CD14-positive monocyte (primary cell): ENCODE results near the gene C3orf20. TPM values are rescaled to one million over a fixed set of nuclear protein-coding genes. Genes with fewer than 3 reads are reported as not detected.

Source experiments
- DNase-seq, 3 donors: peaks; one replicate each; pipeline ENCODE4 v3.0.0-alpha.2; 2011 to 2022
- H2AFZ ChIP-seq: 2 replicates; pipeline ENCODE4 v1.6.0; 2012; ENCODE audit warnings: mild to moderate bottlenecking, low read depth, low read length, inconsistent platforms; ENCODE audit not compliant: insufficient read depth, poor library complexity, severe bottlenecking
- H3K27ac ChIP-seq, 2 donors: 1 replicate in 1 of 2; 2 replicates in 1 of 2; pipeline ENCODE4 v1.5.1; 2012 to 2013; ENCODE audit warnings: low read length in 2 of 2, control low read depth in 1 of 2, inconsistent platforms in 1 of 2, low read depth in 1 of 2, mild to moderate bottlenecking in 1 of 2
- H3K27me3 ChIP-seq, 2 donors: one replicate each; pipeline versions ENCODE4 v1.6.0 to v1.6.1; 2011 to 2013; ENCODE audit warnings: low read length in 2 of 2; ENCODE audit not compliant: control insufficient read depth in 2 of 2, insufficient read depth in 2 of 2
- H3K36me3 ChIP-seq, 2 donors: replicated peaks in 1 of 2; 1 replicate in 1 of 2; 2 replicates in 1 of 2; pipeline versions ENCODE4 v1.5.1 to v1.6.1; 2012 to 2013; ENCODE audit warnings: low read length in 2 of 2, control low read depth in 1 of 2, inconsistent platforms in 1 of 2, mild to moderate bottlenecking in 1 of 2; ENCODE audit not compliant: insufficient read depth in 2 of 2, control insufficient read depth in 1 of 2
- H3K4me1 ChIP-seq, 2 donors: 1 replicate in 1 of 2; 2 replicates in 1 of 2; pipeline versions ENCODE4 v1.5.1 to v1.6.1; 2012 to 2013; ENCODE audit warnings: low read length in 2 of 2, control low read depth in 1 of 2, inconsistent platforms in 1 of 2, mild to moderate bottlenecking in 1 of 2, moderate library complexity in 1 of 2; ENCODE audit not compliant: insufficient read depth in 2 of 2, control insufficient read depth in 1 of 2
- H3K4me2 ChIP-seq: replicated peaks from 2 replicates; pipeline ENCODE3; 2012; ENCODE audit warnings: low read length, moderate library complexity, mild to moderate bottlenecking; ENCODE audit not compliant: poor library complexity, severe bottlenecking; ENCODE audit errors: extremely low read depth
- H3K4me3 ChIP-seq, 3 experiments: fragments of 200-600 bp in 1 of 3; sonication (generic) in 1 of 3; replicated peaks in 1 of 3; 1 replicate in 2 of 3; 2 replicates in 1 of 3; pipeline ENCODE4 v1.5.1; 2011 to 2013; ENCODE audit warnings: low read length in 3 of 3, mild to moderate bottlenecking in 3 of 3, control low read depth in 2 of 3, low read depth in 2 of 3, inconsistent platforms in 1 of 3, moderate library complexity in 1 of 3
- H3K79me2 ChIP-seq: 2 replicates; pipeline ENCODE4 v1.6.0; 2012; ENCODE audit warnings: mild to moderate bottlenecking, control low read depth, inconsistent platforms, low read length, moderate library complexity; ENCODE audit not compliant: insufficient read depth
- H3K9ac ChIP-seq: 2 replicates; pipeline ENCODE4 v1.6.0; 2017; ENCODE audit warnings: low read length, mild to moderate bottlenecking; ENCODE audit not compliant: insufficient read depth, poor library complexity, severe bottlenecking
- H3K9me3 ChIP-seq, 2 donors: replicated peaks in 1 of 2; 1 replicate in 1 of 2; 2 replicates in 1 of 2; pipeline versions ENCODE4 v1.5.1 to v1.6.1; 2012 to 2013; ENCODE audit warnings: low read length in 2 of 2, control low read depth in 1 of 2; ENCODE audit not compliant: control insufficient read depth in 1 of 2, insufficient read depth in 1 of 2
- H4K20me1 ChIP-seq: 2 replicates; pipeline ENCODE4 v1.6.0; 2012; ENCODE audit warnings: mild to moderate bottlenecking, low read length, control low read depth, moderate library complexity; ENCODE audit not compliant: insufficient read depth
- H3K27ac Mint-ChIP-seq, 7 donors: one replicate each; pipeline ENCODE4 v1.8.0; 2020; ENCODE audit warnings: mild to moderate bottlenecking in 7 of 7, mixed read lengths in 7 of 7, moderate library complexity in 6 of 7, inconsistent platforms in 2 of 7
- H3K27me3 Mint-ChIP-seq, 3 donors: one replicate each; pipeline ENCODE4 v1.8.0; 2021 to 2022; ENCODE audit warnings: low read depth in 3 of 3, mild to moderate bottlenecking in 3 of 3, mixed read lengths in 3 of 3, moderate library complexity in 3 of 3, inconsistent platforms in 1 of 3
- H3K36me3 Mint-ChIP-seq, 2 donors: one replicate each; pipeline ENCODE4 v1.8.0; 2020; ENCODE audit warnings: mixed read lengths in 2 of 2, inconsistent platforms in 1 of 2, mild to moderate bottlenecking in 1 of 2
- H3K4me1 Mint-ChIP-seq: one replicate; pipeline ENCODE4 v1.8.0; 2020; ENCODE audit warnings: mild to moderate bottlenecking, mixed read lengths
- H3K4me3 Mint-ChIP-seq, 2 donors: one replicate each; pipeline ENCODE4 v1.8.0; 2020; ENCODE audit warnings: mild to moderate bottlenecking in 2 of 2, mixed read lengths in 2 of 2, moderate library complexity in 1 of 2
- H3K9me3 Mint-ChIP-seq, 7 donors: one replicate each; pipeline ENCODE4 v1.8.0; 2020 to 2022; ENCODE audit warnings: mixed read lengths in 7 of 7, mild to moderate bottlenecking in 6 of 7, moderate library complexity in 6 of 7, inconsistent platforms in 2 of 7
- CTCF ChIP-seq: fragments of 200-600 bp; IDR thresholded peaks from one replicate; pipeline ENCODE4 v1.8.0; 2022; ENCODE audit warnings: antibody characterized with exemption, mild to moderate bottlenecking
- WGBS: methylation state at CpG from one replicate; pipeline ENCODE4 v1.1.5; 2013; ENCODE audit warnings: missing lambda C conversion rate; ENCODE audit not compliant: insufficient coverage; 5-methylcytosine and 5-hydroxymethylcytosine counted together
- intact Hi-C, 2 donors: fragments of 100-400 bp; cut with micrococcal nuclease; formaldehyde crosslinking; loops; one replicate each; pipeline versions ENCODE4 v1.15.0 to v1.15.1; 2023
- polyA plus RNA-seq, 3 donors: library from polyadenylated mRNA; depleted of rRNA in 1 of 3; unstranded in 2 of 3; stranded (reverse) in 1 of 3; fragments of 300-500 nt in 2 of 3; fragments of >200 nt in 1 of 3; fragmentation: Illumina TruSeq in 2 of 3; gene quantifications; 1 replicate in 2 of 3; 2 replicates in 1 of 3; pipeline ENCODE4 v1.2.3, GENCODE V29; 2012 to 2021

Gene C3orf20
- polyA plus RNA-seq, 3 donors, result 0.11 TPM; not detected in 2

GRCh38 chr3:14797731-14798130, 122.8 kb downstream of the C3orf20 start:
- peaks cover 0 to 2% (median 0%) of the 10 kb centered on the region in 7 donors for H3K9me3 Mint-ChIP-seq
- H3K27me3 Mint-ChIP-seq, result peaks cover 2 to 10% (median 5%) of the 10 kb centered on the region in 3 donors
- DNase-seq, result no peak
- intact Hi-C loops, result loop anchor here in 1 of 2 donors (10.0 kb wide), 1 partner anchor 127 kb away; no protein-coding TSS in a partner anchor
- WGBS, result 93% methylated on average over 3 of the region's 4 CpGs
- H2AFZ ChIP-seq, result no peak overlapping the region
- no peaks in the 10 kb centered on the region for H3K36me3 Mint-ChIP-seq
- no peaks in the 10 kb centered on the region for H4K20me1 ChIP-seq
- H3K36me3 ChIP-seq, result no peaks in the 10 kb centered on the region
- no peaks in the 10 kb centered on the region for H3K9me3 ChIP-seq
- no peak overlapping the region for H3K27ac Mint-ChIP-seq
- no peaks in the 10 kb centered on the region for H3K4me1 ChIP-seq
- no peak overlapping the region for H3K9ac ChIP-seq
- no peak overlapping the region for H3K27ac ChIP-seq
- H3K4me1 Mint-ChIP-seq, result no peaks in the 10 kb centered on the region
- H3K79me2 ChIP-seq, result no peaks in the 10 kb centered on the region
- no peak for TF ChIP-seq CTCF
- no peak overlapping the region for H3K4me2 ChIP-seq
- no peak overlapping the region for H3K4me3 Mint-ChIP-seq
- no peaks in the 10 kb centered on the region for H3K27me3 ChIP-seq
- no peak overlapping the region for H3K4me3 ChIP-seq

- Mint-ChIP-seq H3K27me3 (peaks cover 3 to 11% (median 8%) of the 10 kb centered on the region in 3 donors), H3K36me3 (no peaks in the 10 kb centered on the region), H3K9me3 (peaks cover 0 to 2% (median 0%) of the 10 kb centered on the region in 7 donors), H3K27ac (peak overlapping the region in 1 of 7 donors; percentile 36), H3K4me1 (no peaks in the 10 kb centered on the region), H3K4me3 (no peak overlapping the region)
- no peak overlapping the region for H3K4me2 ChIP-seq
- no peaks in the 10 kb centered on the region for H3K4me1 ChIP-seq
- H3K27me3 ChIP-seq, result peaks cover 0 to 2% of the 10 kb centered on the region in 2 donors
- H3K9ac ChIP-seq, result no peak overlapping the region
- no peaks in the 10 kb centered on the region for H3K36me3 ChIP-seq
- H3K4me3 ChIP-seq, result no peak overlapping the region
- no peaks in the 10 kb centered on the region for H4K20me1 ChIP-seq
- no peak for TF ChIP-seq CTCF
- no peak for DNase-seq
- no peak overlapping the region for H3K27ac ChIP-seq
- intact Hi-C loops, result loop anchor here in 1 of 2 donors (10.0 kb wide), 1 partner anchor 127 kb away; no protein-coding TSS in a partner anchor
- no peaks in the 10 kb centered on the region for H3K9me3 ChIP-seq
- H3K79me2 ChIP-seq, result no peaks in the 10 kb centered on the region
- H2AFZ ChIP-seq, result no peak overlapping the region
- WGBS, result 93% methylated on average over 4 of the region's 6 CpGs
These were observed 123.3 kb downstream of the C3orf20 start for GRCh38 chr3:14798231-14798630.
